KOPT-K1 (cell line): ENCODE data around the gene NFIC.
"Not testable (repeated sequence)": the region's sequence is repeated elsewhere in the genome, so short reads cannot be mapped to it uniquely, and the experiment has no call there.

ENCODE experiments used
- H3K27ac ChIP-seq: fragments of 200-600 bp; sonication (generic); 2 replicates; pipeline ENCODE4 v1.5.1; 2016; ENCODE audit warnings: antibody characterized with exemption, mild to moderate bottlenecking, low read depth, low read length; ENCODE audit not compliant: poor library complexity, severe bottlenecking
- H3K36me3 ChIP-seq: fragments of 200-600 bp; sonication (generic); 2 replicates; pipeline ENCODE4 v1.5.1; 2017; ENCODE audit warnings: antibody characterized with exemption, mild to moderate bottlenecking, low read length, moderate library complexity; ENCODE audit not compliant: insufficient read depth
- H3K9me3 ChIP-seq: fragments of 200-600 bp; sonication (generic); 2 replicates; pipeline ENCODE4 v1.5.1; 2017; ENCODE audit warnings: antibody characterized with exemption, low read length, mild to moderate bottlenecking; ENCODE audit not compliant: insufficient read depth, poor library complexity, severe bottlenecking

Gene NFIC

GRCh38 chr19:3404324-3405260 is 38.2 kb downstream of the NFIC start:
- no peaks in the 10 kb centered on the region for H3K9me3 ChIP-seq
- no peak overlapping the region for H3K27ac ChIP-seq
- H3K36me3 ChIP-seq: no peaks in the 10 kb centered on the region

GRCh38 chr19:3405261-3405653 is 38.9 kb downstream of the NFIC start:
- H3K36me3 ChIP-seq: no peaks in the 10 kb centered on the region
- H3K9me3 ChIP-seq: no peaks in the 10 kb centered on the region
- no peak overlapping the region for H3K27ac ChIP-seq

DNA sequence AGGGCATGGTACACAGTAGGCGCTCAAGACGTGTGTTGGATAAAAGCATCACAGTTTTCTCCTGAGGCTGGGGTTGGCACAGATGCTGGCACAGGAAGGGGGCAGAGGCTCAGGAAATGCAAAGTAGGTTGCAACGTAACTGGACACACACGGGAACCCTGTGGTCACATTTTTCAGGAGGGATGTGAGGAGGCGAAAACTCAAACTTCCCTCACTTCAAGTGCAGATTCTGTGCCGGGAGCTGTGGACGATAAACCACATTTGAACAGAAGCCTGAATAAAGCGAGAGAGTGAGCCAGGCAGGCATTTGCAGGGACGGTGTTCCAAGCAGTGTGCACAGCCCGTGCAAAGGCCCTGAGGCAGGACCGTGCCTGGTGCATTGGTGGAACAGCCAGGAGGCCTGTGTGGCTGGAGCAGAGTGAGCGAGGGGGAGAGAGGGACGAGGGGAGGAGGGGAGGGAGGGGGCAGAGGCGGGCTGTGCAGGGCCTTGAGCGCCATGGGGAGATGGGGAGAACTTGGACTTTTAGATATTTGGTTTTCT is 40.3 kb downstream of the NFIC start:
- no peaks in the 10 kb centered on the region for H3K9me3 ChIP-seq
- no peaks in the 10 kb centered on the region for H3K36me3 ChIP-seq
- H3K27ac ChIP-seq: no peak overlapping the region

GRCh38 chr19:3407556-3408516 is 41.5 kb downstream of the NFIC start:
- Histone ChIP-seq H3K36me3 (no peaks in the 10 kb centered on the region), H3K27ac (no peak overlapping the region), H3K9me3 (no peaks in the 10 kb centered on the region)

DNA sequence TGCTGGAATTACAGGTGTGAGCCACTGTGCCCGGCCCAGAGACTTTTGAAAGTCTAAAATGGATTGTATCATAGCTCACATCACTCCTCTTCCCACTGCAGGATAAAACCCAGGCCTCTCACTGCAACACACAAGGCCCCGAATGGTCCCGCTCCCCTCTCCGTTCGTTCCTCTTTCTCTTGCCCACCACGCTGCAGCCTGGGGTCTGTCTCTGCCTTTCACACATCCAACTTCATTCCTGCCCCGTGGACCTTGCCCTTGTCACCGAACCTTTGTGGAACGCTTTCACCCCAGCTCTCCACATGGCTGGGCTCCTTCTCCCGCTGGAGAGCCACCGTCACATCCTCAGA is 42.6 kb downstream of the NFIC start:
- Histone ChIP-seq H3K9me3 (no peaks in the 10 kb centered on the region), H3K36me3 (no peaks in the 10 kb centered on the region), H3K27ac (no peak overlapping the region)

DNA sequence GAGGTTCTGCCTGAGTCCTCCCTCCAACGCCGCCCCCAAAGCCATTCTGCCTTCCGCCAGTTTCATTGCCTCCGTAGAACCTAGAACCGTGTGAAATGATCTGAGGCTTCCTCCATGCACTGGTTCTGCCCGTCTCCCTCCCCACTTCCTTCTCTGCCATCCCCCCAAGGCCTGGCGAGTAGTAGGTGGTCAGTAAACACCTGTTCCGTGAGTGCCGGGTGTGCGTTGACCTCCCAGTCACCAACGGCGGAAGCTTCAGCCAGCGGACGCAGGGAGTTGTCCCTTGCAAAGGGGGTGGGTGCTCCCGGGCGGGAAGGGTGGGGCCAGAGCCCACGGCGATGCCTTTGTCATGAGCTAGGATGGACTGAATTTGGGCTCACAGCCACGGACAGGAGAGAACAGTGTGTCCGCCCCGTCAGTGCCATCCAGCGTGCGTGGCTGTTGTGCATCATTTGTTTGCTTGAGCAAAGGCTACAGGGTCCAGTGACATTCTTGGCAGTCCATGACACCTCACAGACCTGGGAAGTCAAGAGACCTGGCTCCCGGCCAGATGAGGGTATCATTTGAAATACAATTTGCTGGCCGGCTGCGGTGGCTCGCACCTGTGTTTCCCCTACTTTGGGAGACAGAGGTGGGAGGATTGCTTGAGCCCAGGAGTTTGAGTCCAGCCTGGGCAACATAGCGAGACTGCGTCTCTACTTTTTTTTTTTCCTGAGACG is 43.1 kb downstream of the NFIC start:
- H3K27ac ChIP-seq: no peak overlapping the region

DNA sequence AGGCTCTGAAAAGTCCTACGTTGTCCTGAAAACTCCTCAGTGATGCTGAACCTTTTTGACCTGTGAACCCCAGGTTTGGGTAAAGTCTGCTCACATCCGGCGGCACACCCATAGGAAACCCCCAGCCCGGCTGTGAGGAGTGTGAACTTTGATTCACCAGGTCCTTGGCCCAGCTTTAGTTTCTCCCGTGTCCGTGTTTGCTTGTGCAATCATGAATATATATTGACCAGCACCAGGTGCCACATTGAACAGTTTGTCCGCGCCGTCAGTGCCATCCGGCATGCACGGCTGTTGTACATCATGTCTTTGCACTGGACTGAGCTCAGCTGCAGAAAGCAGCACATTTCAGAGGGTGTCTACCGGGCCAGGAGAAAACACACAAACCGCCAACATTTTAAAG is 45.3 kb downstream of the NFIC start:
- no peaks in the 10 kb centered on the region for H3K9me3 ChIP-seq
- no peaks in the 10 kb centered on the region for H3K36me3 ChIP-seq
- no peak overlapping the region for H3K27ac ChIP-seq

More for the DNA sequence above, 43.1 kb downstream of the NFIC start:
- Histone ChIP-seq H3K36me3 (no peaks in the 10 kb centered on the region), H3K9me3 (no peaks in the 10 kb centered on the region)

DNA sequence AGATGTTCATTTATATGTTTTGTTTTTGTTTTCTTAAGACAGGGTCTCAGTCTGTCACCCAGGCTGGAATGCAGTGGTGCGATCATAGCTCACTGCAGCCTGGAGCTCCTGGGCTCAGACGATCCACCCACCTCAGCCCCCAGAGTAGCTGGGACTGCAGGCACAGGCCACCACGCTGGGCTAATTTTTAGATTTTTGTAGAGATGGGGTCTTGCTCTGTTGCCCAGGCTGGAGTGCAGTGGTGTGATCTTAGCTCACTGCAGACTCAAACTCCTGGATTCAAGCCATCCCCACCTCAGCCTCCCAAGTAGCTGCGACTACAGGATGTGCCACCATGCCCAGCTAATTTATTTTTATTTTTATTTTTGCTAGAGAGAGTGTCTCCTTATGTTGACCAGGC is 45.7 kb downstream of the NFIC start:
- Histone ChIP-seq H3K27ac (no peak overlapping the region), H3K9me3 (no peaks in the 10 kb centered on the region), H3K36me3 (no peaks in the 10 kb centered on the region)

- Histone ChIP-seq H3K36me3 (no peaks in the 10 kb centered on the region), H3K9me3 (no peaks in the 10 kb centered on the region), H3K27ac (no peak overlapping the region)
These were observed 47.5 kb downstream of the NFIC start for GRCh38 chr19:3413796-3414327.

DNA sequence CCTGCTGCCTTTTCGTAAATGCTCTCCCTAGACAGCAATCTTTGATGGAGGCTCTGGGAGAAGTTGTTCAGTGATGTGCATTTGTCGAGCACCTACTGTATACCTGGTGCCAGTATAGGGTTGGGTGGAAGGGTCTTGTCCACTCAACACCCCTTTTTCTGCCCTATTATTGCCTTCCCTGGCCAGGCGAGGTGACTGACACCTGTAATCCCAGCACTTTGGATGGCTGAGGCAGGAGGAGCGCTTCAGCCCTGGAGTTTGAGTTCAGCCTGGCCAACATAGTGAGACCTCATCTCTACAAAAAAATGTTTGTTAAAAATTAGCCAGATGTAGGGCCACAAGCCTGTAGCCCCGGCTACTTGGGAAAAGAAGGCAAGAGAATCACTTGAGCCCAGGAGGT is 49.3 kb downstream of the NFIC start:
- Histone ChIP-seq H3K27ac (no peak overlapping the region), H3K36me3 (no peaks in the 10 kb centered on the region), H3K9me3 (no peaks in the 10 kb centered on the region)

GRCh38 chr19:3420244-3420755 is 53.9 kb downstream of the NFIC start:
- no peak overlapping the region for H3K27ac ChIP-seq
- no peaks in the 10 kb centered on the region for H3K9me3 ChIP-seq
- H3K36me3 ChIP-seq: no peaks in the 10 kb centered on the region

GRCh38 chr19:3420909-3421619 is 54.7 kb downstream of the NFIC start:
- no peak overlapping the region for H3K27ac ChIP-seq
- no peaks in the 10 kb centered on the region for H3K36me3 ChIP-seq
- H3K9me3 ChIP-seq: no peaks in the 10 kb centered on the region

DNA sequence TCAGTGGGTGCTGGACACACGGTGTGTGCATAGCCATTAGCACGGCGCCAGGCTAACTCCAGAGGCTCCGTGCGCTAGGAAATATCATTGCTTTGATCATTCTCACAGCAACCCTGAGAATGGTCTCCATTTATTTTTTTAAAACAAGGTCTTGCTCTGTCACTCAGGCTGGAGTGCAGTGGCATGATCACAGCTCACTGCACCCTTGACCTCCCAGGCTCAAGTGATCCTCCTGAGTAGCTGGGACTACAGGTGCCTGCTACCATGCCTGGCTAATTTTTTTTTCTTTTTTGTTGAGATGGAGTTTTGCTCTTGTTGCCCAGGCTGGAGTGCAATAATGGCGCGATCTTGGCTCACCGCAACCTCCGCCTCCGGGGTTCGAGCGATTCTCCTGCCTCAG is 55.3 kb downstream of the NFIC start:
- not testable (repeated sequence) for H3K27ac ChIP-seq, H3K9me3 ChIP-seq, H3K36me3 ChIP-seq
